HG03520 (cell line): ENCODE results near the gene PYGL.
"Not testable (repeated sequence)": the region's sequence is repeated elsewhere in the genome, so short reads cannot be mapped to it uniquely, and the experiment has no call there.

Experiments used
- ATAC-seq: cut with Tn5 transposase; IDR thresholded peaks from one replicate; pipeline ENCODE4 v1.9.1; 2021; ENCODE audit warnings: mild to moderate bottlenecking, moderate library complexity; ENCODE audit not compliant: unreplicated experiment

PYGL gene

GRCh38 chr14:50955373-50956043 is 11.2 kb upstream of the PYGL start:
- ATAC-seq = no peak

DNA sequence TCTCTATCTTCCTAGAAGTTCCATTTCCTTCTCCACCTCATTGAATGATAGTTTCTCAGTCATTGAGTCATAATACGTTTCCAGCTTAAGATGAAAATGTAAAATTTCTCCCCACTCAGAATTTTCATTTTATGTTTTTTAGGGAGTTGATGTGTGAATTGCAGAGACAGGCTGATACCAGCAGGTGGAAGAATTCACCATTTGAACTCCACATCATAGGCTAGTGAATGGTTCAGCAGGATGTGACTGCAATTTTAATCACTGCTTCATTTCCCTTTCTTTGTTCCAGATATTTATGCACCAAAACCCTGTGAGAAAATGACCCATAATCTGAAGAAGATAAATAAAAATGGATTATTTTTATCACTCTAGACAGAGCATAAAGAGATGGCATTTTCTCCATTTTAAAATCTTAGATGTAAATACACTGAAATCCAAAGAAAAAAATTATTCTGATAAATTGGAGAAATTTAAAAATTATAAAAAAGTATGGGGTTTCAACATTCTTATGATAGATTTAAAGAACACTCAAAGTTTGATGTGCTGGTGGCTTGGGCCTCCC is 10.6 kb upstream of the PYGL start:
- no peak for ATAC-seq

DNA sequence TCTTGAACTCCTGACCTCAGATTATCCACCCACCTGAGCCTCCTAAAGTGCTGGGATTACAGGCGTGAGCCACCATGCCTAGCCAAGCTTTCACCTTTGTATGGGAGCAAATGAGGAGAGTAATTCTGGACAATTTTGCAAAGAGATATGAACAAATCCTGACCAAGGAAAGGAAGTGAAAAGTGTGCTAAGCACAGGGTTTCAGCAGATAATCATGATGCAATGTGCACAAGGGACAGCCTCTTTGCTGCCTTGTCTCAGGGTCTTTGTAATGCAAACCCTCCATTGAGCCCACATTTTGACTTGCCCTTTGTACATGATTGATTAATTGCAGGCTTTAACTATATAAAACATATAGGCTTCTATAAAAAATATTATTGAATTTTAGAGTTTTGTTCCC is 9.2 kb upstream of the PYGL start:
- ATAC-seq = no peak

GRCh38 chr14:50951032-50951431 is 6.7 kb upstream of the PYGL start:
- ATAC-seq = no peak

DNA sequence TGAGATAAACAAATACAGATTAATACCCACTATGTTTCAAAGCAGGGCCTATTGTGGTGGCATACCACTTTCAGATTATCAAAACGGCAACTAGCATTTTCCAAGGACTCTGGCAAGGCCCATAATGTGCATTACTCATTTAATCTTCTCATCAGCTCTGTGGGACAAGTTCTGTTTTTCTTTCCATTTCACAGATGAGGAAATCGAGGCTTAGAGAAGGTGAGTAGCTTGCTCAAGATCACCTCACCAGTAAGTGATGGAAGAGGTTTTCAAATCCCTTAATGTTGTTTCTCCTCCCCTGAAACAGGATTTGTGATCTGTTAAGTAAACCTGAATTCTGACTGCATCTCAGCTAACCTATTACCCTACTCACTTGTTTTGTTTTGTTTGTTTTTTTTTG is 3.9 kb upstream of the PYGL start:
- ATAC-seq = no peak

DNA sequence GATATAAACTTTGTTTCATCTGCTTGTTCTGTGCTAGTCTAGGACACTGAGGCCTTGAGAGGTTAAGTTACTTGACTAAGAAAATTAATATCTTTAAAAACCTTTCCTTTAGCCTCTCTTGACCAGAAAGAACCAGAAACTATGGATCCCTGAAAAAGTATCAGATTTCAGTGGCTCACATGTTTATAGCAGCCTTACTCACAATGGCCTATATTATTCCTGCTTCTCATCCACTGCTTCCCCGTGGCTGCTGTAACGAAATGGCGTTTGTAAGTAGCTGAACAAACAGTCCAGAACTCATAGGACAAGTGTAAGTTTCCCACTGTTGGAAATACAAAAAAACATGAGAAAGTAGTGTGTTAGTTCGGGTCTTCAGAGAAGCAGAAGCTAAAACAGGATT is 3.2 kb upstream of the PYGL start:
- no peak for ATAC-seq

DNA sequence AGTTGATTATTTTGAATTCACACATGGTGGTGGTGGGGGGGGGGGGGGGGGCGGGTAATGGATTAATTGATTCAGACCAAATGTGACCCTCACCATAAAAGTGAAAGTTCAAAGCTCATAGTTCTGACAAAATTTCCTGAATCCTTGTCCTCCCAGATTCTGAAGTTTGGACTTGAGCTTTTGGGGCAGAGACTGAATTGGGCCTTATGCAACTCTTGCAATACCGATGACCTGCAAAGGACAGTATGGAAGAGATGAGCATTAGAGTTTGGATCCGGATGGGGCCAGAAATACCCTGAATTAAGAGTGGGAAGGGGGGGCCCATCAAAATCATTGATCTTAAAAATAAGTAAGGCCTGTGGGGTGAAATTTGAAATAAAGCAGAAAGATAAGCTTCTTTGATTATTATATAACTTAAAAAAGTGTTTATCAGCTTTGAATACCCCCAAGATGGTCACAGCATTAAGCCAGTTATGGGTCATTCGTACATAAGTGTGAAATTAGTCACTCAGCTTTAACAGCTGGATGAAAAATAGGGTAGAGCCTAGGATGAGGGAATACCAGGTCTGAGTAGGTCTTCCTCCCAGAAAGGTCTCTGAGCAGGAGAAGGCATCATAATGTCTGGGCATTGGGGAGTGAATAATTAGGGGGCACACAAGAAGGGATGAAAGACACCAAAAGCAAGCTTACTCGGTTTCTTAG is 2.1 kb upstream of the PYGL start:
- ATAC-seq = no peak

GRCh38 chr14:50944647-50945413 is 547 bp upstream of the PYGL start:
- no peak for ATAC-seq

GRCh38 chr14:50943261-50943942 is 881 bp downstream of the PYGL start:
- no peak for ATAC-seq

DNA sequence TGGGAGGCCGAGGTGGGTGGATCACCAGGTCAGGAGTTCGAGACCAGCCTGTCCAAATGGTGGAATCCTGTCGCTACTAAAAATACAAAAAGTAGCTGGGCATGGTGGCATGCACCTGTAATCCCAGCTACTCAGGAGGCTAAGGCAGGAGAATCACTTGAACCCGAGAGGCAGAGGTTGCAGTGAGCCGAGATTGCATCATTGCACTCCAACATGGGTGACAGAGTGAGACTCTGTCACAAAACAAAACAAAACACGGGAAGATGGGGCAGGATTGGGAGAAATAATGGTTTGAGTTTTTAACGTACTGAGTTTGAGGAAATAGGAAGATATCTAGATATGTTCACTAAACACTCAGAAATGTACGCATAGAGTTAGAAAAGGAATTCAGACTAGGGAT is 2.6 kb downstream of the PYGL start:
- ATAC-seq = not testable (repeated sequence)

DNA sequence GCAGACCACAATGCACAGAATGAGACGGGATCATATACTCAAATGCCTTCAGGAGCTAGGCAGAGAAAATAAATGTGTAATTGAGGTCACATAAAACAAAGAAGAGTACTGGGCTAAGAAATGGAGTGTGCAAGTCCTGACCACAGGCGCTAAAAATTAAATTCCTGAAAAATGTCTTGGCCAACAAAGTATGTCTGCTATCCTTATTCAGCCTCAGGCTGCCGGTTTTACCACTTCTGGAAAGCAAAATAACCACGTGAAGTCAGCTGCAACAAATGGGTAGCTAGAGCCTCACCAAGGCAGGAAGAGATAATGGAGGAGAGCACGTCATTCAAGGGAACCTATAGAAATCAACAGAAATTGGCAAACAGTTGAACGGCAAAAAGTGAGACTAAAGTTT is 3.1 kb downstream of the PYGL start:
- no peak for ATAC-seq

DNA sequence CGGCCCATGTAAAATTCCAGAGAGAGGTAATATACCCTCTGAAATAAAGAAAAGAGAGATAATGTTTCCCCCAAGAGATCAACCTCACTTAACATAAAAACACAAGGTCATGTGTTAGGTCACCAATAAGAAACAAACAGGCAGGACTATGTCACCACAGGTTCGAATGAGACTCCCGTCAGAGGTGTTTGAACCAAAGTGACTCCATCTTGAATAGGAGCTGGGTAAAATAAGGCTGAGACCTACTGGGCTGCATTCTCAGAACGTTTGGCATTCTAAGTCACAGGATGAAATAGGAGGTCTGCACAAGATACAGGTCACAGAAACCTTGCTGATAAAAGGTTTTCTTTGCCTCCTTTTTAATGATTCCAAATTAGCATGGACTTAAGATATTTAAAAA is 6.5 kb downstream of the PYGL start:
- no peak for ATAC-seq

DNA sequence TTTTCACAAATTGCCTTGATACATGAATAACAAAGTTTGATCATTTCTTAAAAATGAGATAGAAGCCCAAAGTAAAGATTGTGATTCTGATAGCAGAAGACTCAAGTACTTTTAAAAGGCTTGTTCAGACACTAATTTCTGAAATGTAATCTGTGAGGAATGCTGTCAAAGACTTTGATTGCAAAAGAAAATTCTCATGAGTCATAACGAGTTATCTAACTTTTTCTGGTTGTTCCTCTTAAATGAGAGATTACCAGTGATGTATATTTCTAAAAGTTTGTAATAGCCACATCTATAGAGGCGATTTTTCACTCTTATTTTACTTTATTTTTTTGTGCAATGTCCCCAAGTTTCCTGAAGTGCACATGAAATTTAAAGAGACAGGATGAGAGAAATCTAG is 7.0 kb downstream of the PYGL start:
- ATAC-seq = no peak

DNA sequence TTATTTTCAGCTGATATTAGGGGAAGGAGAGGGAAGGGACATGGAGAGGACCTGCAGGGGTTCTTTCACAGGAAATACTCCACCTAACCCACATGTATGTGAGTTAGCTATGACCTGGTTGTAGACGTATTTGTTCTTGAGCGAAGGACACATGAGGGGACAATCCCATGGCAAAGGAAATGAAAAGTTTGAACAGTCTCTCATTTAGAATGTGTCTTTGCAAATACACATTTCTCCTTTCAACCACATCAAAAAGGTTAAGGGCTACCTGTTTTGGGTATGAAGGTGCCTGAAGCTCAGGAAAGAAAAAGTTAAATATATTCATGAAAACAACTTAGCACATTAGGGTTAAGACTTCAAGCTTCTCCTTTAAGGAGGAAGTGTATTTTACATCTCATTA is 7.4 kb downstream of the PYGL start:
- ATAC-seq = no peak

- no peak for ATAC-seq
Observed at GRCh38 chr14:50936016-50936340, 8.3 kb downstream of the PYGL start.

- ATAC-seq = no peak
Observed at GRCh38 chr14:50935126-50936015, 8.9 kb downstream of the PYGL start.

GRCh38 chr14:50932592-50933495 is 11.4 kb downstream of the PYGL start:
- ATAC-seq = no peak

DNA sequence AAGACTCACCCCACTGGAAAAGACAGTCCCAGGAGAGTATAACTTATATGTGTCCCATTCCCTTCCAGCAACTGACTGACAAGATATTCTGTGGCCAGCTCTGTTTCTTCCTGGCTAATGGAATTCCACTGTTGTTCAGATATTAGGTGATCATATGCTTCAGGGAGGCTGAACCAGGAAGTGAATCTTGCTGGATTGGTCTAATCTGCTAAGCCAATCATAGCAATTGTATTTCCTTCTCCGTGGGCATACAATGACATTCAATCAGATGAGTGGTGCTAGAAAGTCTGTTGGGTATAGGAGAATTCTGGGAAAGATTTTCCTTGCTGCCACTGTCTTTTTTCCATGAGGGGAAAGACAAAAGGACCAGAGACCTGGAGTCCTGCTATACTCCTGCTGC is 12.1 kb downstream of the PYGL start:
- no peak for ATAC-seq

DNA sequence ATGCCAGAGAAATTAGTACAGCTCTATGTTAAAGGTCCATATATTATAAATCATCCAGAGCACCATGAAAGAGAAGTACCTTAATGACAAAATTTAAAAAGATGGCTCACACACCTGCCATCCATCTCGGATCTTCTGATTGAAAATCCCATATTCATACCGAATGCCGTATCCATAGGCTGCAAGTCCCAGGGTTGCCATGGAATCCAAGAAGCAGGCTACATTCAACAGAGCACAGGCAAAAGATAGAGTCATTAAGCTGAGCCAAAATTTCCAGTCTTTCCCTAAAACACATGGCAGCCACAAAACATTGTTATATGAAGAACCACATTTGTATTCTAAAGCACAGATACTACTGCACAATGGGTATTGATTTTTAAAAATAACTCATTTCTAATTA is 12.7 kb downstream of the PYGL start:
- ATAC-seq = no peak
